Vagina (tissue), 2 donors: ENCODE data around the gene ALDH1A1.

Source experiments
- CTCF ChIP-seq, 3 experiments: fragments of 450-650 bp in 2 of 3; fragments of 200-600 bp in 1 of 3; sonication (generic) in 1 of 3; IDR thresholded peaks; one replicate each; pipeline ENCODE4 v1.5.1; 2017 to 2019; ENCODE audit warnings: antibody characterized with exemption in 3 of 3, mild to moderate bottlenecking in 2 of 3, moderate library complexity in 2 of 3
- POLR2A ChIP-seq, 2 donors: fragments of 450-650 bp; IDR thresholded peaks; one replicate each; pipeline ENCODE4 v1.6.1; 2017; ENCODE audit warnings: antibody characterized with exemption in 2 of 2, mild to moderate bottlenecking in 2 of 2, moderate library complexity in 2 of 2

- TF ChIP-seq POLR2A (IDR thresholded peaks at IDR 0.05) (no peak), CTCF (IDR thresholded peaks at IDR 0.05) (no peak)
Measured at GRCh38 chr9:72880821-72881220, 72.0 kb downstream of the ALDH1A1 start.
